NCI-H2227 (cell line): ENCODE measurements around the gene CDK16.
A peak's percentile ranks its signal among the peaks of the same experiment; 100 is the strongest.

Experiments used
- DNase-seq: peaks from one replicate; lab custom pipeline; 2025; ENCODE audit not compliant: unreplicated experiment; lab: John Stamatoyannopoulos, UW

The CDK16 gene

GRCh38 chrX:47218280-47218919, at the start of gene CDK16:
CDK16 (plus strand) TSS chrX:47218681; CDS start chrX:47223558, 4,877 bp downstream.
- DNase-seq = peak; percentile 93

GRCh38 chrX:47169273-47169672, 49.2 kb upstream of the CDK16 start:
- no peak for DNase-seq

DNA sequence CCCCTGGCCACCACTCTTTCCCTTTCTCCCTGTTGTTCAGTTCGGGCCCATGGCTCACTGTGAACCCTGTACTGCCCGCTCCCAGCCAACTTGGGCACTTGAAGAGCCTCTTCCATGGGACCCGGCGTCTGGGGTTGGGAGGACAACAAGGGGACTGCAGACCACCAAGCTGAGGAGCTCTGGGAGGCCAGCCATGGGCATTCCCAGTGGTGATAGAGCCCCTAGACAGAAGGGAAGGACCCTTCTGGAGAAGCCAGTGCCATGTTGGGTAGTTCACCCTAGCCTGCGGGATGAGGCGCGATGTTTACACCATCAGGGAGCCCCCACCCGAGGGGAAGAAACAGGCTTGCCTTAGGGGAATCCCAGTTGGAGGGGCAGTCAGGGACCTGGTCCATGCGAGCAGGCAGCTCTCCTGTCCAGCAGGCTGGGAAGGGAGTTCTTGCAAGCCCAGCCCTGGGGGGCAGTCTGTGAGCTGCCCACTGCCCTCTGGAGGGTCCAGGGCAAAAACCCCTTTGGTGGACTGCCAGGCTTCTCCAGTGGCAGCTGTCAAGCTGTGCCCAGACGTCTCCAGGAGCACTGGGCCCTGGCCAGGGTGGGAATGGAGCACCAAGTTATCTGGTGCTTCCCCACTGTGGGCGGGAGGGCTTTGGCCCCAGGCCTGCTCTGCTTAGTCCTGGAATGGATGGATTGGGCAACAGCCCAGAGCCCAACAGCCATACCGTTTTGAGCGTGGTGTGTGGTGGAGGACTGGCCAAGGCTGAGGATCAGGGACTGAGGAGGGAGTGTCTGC, 48.6 kb upstream of the CDK16 start:
- DNase-seq = no peak

- no peak for DNase-seq
These were observed 47.4 kb upstream of the CDK16 start for GRCh38 chrX:47170861-47171692.

DNA sequence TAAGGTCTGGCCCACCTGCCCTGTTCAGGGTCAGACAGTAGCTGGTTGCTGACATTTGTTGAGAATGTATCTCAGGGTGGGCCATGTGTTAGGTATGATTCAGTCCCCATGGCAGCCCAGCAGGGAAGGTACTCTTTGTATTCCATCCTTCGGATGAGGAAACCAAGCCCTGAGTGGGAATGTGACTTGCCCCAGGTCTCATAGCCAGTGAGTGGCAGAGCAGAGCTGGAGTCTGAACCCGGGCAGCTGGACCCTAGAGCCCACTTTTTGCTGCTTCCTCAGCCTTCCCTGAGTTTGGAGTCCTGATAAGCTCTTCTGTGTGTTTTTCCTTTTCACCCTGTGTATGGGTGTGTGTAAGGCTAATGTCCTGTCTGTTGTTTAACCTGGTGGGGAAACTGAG, 46.5 kb upstream of the CDK16 start:
- no peak for DNase-seq

- no peak for DNase-seq
These were observed 45.9 kb upstream of the CDK16 start for GRCh38 chrX:47172549-47172948.

DNA sequence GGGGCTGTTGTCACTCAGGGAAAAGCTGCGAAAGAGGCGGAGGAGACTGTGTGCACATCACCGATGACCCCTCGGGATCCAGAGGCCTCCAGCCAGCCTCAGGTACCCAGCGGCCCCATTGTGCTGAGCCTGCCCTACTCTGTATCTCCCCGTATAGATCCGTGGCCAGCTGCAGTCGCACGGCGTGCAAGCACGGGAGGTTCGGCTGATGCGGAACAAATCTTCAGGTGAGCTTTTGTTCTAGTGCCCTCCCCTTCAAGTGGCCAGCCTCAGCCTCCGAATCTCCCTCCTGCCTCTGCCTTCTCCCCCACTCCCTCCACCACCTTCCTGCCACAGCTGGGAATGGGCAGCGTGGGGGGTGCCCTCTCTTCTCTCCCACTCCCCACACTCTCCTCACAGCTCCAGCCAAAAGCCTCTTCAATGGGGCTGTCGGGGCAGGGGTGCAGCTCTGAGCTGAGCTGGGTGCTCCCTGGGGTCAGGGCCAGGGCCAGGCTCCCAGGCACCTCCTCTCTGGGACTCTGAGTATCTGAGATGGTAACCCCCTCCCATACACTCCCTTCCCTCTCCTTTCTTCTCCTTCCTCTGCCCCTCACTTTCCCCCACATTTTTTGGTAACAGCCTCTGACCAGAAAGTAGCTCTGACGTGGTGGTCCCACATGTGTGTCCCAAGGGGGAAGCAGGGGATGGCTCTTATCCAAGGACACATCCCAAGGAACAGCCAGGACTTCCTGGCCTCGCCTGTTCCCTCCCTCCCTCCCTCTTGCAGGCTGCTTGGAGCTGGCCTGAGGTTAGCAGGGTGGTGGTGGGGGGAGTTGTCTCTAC, 45.3 kb upstream of the CDK16 start:
- DNase-seq = no peak

- DNase-seq = no peak
These were observed 44.1 kb upstream of the CDK16 start for GRCh38 chrX:47174376-47174775.

DNA sequence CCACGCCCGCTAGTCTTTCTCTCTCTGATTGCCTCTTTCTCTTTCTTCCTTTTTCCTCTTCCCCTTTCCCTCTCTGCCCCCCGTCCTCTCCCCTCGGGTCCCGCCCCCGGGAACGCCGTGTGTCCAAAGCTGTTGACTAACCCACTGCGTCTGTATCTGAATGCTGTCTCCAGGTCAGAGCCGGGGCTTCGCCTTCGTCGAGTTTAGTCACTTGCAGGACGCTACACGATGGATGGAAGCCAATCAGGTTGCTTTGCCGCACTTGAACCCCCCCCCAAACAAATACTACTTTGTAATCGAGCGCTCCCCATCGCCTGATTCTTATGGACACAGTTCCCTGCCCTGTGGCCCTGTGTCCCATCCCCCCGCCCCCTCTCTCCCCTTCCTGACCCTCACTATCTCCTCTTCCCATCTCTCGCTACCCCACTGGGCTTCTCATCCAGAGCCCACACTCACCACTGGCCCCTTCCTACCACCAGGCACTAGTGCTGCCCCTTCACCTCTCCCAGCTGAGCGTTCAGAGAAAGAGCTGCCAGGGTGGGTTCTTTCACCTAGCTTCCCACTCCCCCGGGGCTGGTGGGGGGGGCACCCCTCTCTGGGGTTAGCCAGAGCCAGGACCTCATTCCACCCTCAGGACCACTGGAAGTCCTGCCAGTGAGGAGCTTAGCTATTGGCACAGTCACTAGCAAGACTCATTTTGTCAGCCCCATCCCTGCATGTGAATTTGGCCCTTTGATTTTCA, 43.5 kb upstream of the CDK16 start:
- DNase-seq = no peak

DNA sequence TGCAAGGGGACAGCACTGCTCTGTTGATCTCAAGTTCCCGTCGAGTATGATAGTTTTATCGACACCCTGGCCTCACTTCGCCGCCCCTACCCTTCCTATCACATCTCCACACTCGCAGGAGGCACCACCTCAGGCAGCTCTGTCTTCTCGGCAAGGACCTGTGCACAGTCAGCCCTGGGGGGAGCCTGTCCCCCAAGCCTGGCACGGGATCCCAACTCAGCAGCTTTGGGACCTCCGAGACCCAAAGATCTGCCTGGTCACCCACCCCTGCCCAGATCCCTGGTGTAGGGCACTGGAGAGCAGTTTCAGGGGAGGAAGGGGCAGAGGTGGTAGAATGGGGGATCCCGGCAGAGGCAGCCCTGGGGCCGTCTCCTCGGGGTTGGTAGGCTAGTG, 42.9 kb upstream of the CDK16 start:
- DNase-seq = no peak

- DNase-seq = no peak
These were observed 42.3 kb upstream of the CDK16 start for GRCh38 chrX:47176101-47176740.

DNA sequence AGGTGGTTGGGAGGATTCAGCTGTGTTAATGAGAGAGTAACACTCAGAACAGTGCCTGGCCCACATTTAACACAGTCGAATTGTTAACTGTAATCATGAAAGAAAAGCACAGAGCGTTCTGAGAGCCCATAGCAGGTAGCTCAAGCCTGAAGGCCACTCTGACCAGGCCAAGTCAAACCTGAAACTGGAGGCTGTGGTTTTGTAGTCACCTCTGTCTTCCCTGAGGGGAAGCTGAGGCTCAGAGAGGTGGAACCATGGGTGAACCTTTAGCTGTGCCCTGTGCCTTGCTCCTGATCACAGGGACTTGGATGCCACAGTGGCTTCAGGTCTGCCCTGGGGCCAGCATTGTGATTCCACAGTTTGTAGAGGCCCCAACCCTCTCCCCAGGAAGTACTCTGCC, 41.4 kb upstream of the CDK16 start:
- no peak for DNase-seq

- no peak for DNase-seq
These were observed 40.1 kb upstream of the CDK16 start for GRCh38 chrX:47178337-47178736.

DNA sequence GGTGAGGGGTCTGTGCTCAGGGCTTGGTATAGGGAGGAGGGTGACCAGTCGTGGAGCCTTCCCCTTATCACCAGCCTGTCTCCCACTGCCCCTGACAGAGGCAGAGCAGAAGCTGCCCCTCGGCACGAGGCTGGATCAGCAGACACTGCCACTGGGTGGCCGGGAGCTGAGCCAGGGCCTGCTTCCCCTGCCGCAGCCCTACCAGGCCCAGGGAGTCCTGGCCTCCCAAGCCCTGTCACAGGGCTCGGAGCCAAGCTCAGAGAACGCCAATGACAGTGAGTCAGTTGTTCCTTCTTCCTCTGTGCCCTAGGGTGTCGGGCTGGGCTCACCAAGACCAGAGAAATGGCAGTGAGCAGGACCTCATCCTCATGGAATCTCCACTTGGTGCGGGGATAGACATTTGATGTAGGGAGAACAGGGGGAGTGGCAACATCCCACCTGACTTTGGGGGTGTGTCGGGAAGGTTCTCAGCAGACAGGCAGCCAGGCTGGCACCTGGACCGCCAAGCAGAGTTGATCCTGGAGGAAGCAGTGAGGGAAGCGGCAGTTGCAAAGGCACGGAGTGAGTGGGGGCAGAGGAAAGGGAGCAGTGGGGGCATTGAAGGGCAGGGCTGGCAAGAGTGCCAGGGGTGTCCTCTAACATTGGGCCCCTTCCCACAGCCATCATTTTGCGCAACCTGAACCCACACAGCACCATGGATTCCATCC, 39.1 kb upstream of the CDK16 start:
- no peak for DNase-seq

DNA sequence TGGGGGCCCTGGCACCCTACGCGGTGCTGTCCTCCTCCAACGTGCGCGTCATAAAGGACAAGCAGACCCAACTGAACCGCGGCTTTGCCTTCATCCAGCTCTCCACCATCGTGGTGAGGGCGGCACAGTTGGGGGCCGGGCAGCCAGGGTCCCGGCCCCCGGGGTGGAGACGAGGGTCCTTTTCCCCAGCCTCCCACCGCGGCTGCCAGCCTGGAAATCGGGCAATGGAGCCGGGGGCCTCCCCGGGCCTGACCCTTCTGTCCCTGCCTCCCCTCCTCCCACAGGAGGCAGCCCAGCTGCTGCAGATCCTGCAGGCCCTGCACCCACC, 38.6 kb upstream of the CDK16 start:
- no peak for DNase-seq

- DNase-seq = no peak
These were observed 38.1 kb upstream of the CDK16 start for GRCh38 chrX:47180346-47180745.

DNA sequence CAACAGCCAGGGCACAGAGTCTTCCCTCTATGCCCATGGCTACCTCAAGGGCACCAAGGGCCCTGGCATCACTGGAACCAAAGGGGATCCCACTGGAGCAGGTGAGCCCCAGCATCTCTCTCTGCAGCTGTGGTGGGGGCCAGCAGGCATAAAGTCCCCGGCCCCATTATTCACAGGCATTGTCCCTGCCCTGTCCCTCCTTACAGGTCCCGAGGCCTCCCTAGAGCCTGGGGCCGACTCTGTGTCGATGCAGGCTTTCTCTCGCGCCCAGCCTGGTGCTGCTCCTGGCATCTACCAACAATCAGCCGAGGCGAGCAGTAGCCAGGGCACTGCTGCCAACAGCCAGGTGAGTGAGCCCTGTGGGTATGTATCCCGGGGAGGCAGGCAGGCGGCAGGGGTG, 37.2 kb upstream of the CDK16 start:
- no peak for DNase-seq

DNA sequence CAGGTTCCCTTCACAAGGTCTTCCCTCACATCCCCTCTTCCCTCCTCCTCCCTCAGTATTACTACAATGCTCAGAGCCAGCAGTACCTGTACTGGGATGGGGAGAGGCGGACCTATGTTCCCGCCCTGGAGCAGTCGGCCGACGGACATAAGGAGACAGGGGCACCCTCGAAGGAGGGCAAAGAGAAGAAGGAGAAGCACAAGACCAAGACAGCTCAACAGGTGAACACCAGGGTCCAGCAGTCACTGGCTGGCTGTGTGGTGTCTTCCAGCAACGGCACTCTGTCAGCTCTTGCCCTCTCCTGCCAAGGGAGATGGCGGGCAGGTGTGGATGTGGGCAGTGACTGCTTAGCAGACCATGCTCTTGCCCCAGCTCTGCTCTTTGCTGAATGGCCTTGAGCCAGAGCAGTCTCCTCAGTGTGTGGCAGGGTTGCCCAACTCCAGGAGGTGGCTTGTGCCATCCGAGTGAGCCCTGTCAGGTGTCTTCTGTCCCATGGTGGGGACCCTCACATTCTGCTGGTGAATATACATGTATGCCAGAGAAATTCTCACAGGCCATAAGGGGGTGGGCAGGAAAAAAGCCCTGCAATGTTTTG, 36.3 kb upstream of the CDK16 start:
- DNase-seq = no peak

GRCh38 chrX:47184486-47184885, 34.0 kb upstream of the CDK16 start:
- DNase-seq = no peak
